DND-41 (cell line): ENCODE results near the gene B4GALNT1.
"Not testable (repeated sequence)": the region's sequence is repeated elsewhere in the genome, so short reads cannot be mapped to it uniquely, and the experiment has no call there.

ENCODE experiments used
- EZH2 ChIP-seq: IDR thresholded peaks from 3 replicates; pipeline ENCODE4 v1.6.1; 2012; ENCODE audit warnings: borderline replicate concordance, low read depth, mild to moderate bottlenecking, moderate library complexity, low read length, inconsistent platforms; ENCODE audit not compliant: severe bottlenecking
- TF ChIP-seq, protein P1 (sequence below): IDR thresholded peaks from 2 replicates; pipeline ENCODE4 v1.5.1; 2012; ENCODE audit warnings: borderline replicate concordance, low read length, moderate library complexity, mild to moderate bottlenecking; ENCODE audit not compliant: poor library complexity, severe bottlenecking; ENCODE audit errors: extremely low read depth

GRCh38 chr12:57588951-57589610 lies 43.9 kb downstream of the B4GALNT1 start:
- TF ChIP-seq, protein P1, sequence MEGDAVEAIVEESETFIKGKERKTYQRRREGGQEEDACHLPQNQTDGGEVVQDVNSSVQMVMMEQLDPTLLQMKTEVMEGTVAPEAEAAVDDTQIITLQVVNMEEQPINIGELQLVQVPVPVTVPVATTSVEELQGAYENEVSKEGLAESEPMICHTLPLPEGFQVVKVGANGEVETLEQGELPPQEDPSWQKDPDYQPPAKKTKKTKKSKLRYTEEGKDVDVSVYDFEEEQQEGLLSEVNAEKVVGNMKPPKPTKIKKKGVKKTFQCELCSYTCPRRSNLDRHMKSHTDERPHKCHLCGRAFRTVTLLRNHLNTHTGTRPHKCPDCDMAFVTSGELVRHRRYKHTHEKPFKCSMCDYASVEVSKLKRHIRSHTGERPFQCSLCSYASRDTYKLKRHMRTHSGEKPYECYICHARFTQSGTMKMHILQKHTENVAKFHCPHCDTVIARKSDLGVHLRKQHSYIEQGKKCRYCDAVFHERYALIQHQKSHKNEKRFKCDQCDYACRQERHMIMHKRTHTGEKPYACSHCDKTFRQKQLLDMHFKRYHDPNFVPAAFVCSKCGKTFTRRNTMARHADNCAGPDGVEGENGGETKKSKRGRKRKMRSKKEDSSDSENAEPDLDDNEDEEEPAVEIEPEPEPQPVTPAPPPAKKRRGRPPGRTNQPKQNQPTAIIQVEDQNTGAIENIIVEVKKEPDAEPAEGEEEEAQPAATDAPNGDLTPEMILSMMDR, result not testable (repeated sequence)
- TF ChIP-seq EZH2, result not testable (repeated sequence)
